Nephron (organoid): ENCODE measurements around the gene ILF2.
"Not testable (repeated sequence)": the region's sequence is repeated elsewhere in the genome, so short reads cannot be mapped to it uniquely, and the experiment has no call there.

Experiments
- H3K27ac Mint-ChIP-seq, 3 experiments: 2 replicates each; pipeline ENCODE4 v1.8.0; 2020; ENCODE audit warnings: mixed read lengths in 3 of 3, mild to moderate bottlenecking in 2 of 3, moderate library complexity in 1 of 3
- H3K27me3 Mint-ChIP-seq: 2 replicates; pipeline ENCODE4 v1.8.0; 2021; ENCODE audit warnings: low read depth, mild to moderate bottlenecking, moderate library complexity, mixed read lengths
- H3K36me3 Mint-ChIP-seq: 2 replicates; pipeline ENCODE4 v1.8.0; 2020; ENCODE audit warnings: low read depth, mixed read lengths
- H3K4me1 Mint-ChIP-seq: 2 replicates; pipeline ENCODE4 v1.8.0; 2020; ENCODE audit warnings: mixed read lengths
- H3K4me3 Mint-ChIP-seq, 3 experiments: 2 replicates each; pipeline ENCODE4 v1.8.0; 2020; ENCODE audit warnings: mild to moderate bottlenecking in 3 of 3, mixed read lengths in 3 of 3, moderate library complexity in 2 of 3
- H3K9me3 Mint-ChIP-seq: 2 replicates; pipeline ENCODE4 v1.8.0; 2020; ENCODE audit warnings: mixed read lengths
- TF ChIP-seq, protein P1 (sequence below), 3 experiments: fragments of 200-600 bp; sonication (generic); IDR thresholded peaks; one replicate each; pipeline ENCODE4 v1.5.0; 2021; ENCODE audit warnings: antibody characterized with exemption in 3 of 3; ENCODE audit not compliant: unreplicated experiment in 3 of 3

Gene ILF2

DNA sequence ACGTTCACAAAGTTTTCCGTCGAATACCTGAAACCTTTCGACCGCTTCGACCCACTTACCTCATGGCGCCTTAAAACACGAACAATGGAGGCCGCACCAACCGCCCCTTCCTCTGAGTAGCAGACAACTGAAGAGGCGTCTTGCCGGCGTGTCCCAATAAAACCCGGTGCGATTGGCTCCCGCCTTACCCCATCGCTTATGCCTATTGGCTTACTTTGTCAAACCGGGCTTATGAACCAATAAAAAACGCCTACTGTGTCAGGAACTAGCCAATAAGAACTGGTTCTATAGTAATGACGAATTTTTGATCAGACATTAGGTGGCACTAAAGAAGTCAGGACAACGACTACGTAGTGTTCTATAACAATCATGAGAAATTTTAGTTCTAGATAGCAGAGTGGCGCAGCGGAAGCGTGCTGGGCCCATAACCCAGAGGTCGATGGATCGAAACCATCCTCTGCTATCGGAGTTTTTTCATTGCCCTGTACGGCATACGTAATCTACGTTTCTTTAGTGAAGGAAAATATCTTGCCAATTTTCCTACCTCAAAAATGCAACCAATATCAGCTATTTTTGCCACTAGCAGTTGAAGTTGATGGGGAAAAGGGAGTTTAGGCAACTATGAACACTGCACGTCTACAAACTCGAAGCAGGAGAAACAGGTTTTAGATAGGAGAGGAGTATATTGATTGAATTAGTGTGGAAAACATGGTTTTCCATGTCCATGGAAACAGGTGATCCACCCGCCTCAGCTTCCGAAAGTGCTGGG is at the start of gene ILF2:
TSS of gene ILF2 (minus strand) at position 135 of the 769 bp plus-strand sequence. CDS start at position 64, 71 bp downstream.
- H3K36me3 Mint-ChIP-seq = peaks cover 39% of the 10 kb centered on the region
- H3K27ac Mint-ChIP-seq = peak within 1 kb of the TSS in 1 of 3 experiments; percentile 78
- peaks cover 22% of the 10 kb centered on the region for H3K4me1 Mint-ChIP-seq
- TF ChIP-seq, protein P1, sequence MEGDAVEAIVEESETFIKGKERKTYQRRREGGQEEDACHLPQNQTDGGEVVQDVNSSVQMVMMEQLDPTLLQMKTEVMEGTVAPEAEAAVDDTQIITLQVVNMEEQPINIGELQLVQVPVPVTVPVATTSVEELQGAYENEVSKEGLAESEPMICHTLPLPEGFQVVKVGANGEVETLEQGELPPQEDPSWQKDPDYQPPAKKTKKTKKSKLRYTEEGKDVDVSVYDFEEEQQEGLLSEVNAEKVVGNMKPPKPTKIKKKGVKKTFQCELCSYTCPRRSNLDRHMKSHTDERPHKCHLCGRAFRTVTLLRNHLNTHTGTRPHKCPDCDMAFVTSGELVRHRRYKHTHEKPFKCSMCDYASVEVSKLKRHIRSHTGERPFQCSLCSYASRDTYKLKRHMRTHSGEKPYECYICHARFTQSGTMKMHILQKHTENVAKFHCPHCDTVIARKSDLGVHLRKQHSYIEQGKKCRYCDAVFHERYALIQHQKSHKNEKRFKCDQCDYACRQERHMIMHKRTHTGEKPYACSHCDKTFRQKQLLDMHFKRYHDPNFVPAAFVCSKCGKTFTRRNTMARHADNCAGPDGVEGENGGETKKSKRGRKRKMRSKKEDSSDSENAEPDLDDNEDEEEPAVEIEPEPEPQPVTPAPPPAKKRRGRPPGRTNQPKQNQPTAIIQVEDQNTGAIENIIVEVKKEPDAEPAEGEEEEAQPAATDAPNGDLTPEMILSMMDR (IDR thresholded peaks at IDR 0.05; ENCODE audit: unreplicated experiment in 3 of 3) = peak in 2 of 3 experiments; percentile 27 to 43
- H3K4me3 Mint-ChIP-seq = no peak within 1 kb of the TSS
- H3K9me3 Mint-ChIP-seq = no peaks in the 10 kb centered on the region
- H3K27me3 Mint-ChIP-seq = no peaks in the 10 kb centered on the region

DNA sequence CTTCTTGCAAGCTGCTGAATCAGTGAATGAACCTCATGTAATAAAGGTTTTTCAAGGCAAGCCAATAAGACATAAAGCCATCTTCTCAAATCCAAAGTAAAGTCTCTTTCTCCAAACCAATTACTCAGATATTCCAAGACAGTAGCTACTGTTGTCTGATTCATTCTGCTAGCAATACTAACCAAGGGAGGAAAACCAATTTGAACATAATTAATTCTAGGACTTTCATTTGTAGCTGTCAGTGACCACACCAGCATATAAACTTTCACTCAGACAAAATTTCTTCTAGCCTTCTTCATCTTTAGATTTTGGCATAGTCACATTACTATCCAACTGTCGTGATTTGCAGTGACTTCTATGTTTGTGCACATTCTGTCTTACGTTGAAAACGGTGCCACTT is 46.5 kb upstream of the ILF2 start:
- no peaks in the 10 kb centered on the region for H3K9me3 Mint-ChIP-seq

GRCh38 chr1:153716211-153716610 is 45.4 kb upstream of the ILF2 start:
- H3K27ac Mint-ChIP-seq, H3K4me3 Mint-ChIP-seq, H3K9me3 Mint-ChIP-seq, H3K4me1 Mint-ChIP-seq, H3K36me3 Mint-ChIP-seq, H3K27me3 Mint-ChIP-seq: not testable (repeated sequence)

More for the DNA sequence above, 46.5 kb upstream of the ILF2 start:
- H3K27me3 Mint-ChIP-seq = peaks cover 3% of the 10 kb centered on the region
- TF ChIP-seq, protein P1 (IDR thresholded peaks at IDR 0.05; ENCODE audit: unreplicated experiment in 3 of 3) = no peak
- no peaks in the 10 kb centered on the region for H3K36me3 Mint-ChIP-seq
- H3K27ac Mint-ChIP-seq = no peak overlapping the region
- H3K4me1 Mint-ChIP-seq = no peaks in the 10 kb centered on the region
- H3K4me3 Mint-ChIP-seq = no peak overlapping the region

DNA sequence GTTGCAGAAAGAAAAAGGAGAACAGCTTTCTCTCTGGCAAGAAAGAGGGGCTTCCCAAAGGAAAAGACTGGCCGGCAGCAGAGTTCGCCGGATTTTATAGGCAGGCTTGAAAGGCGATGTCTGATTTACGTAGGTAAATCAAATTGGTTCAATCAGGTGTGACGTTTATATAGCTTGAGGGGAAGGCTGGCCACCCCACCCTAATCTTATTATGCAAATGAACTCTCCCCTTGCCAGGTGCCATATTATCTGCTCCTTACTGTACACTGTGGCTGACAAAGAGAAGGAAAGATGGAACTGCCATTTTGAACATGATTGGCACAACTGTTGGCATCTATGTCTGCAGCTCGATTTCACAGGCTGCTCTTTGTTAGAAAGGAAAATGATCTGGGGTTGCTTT is 40.2 kb upstream of the ILF2 start:
- H3K27me3 Mint-ChIP-seq = no peaks in the 10 kb centered on the region
- no peak overlapping the region for H3K4me3 Mint-ChIP-seq
- TF ChIP-seq, protein P1 (IDR thresholded peaks at IDR 0.05; ENCODE audit: unreplicated experiment in 3 of 3) = no peak
- no peaks in the 10 kb centered on the region for H3K4me1 Mint-ChIP-seq
- no peaks in the 10 kb centered on the region for H3K36me3 Mint-ChIP-seq
- no peak overlapping the region for H3K27ac Mint-ChIP-seq
- H3K9me3 Mint-ChIP-seq = no peaks in the 10 kb centered on the region

- Mint-ChIP-seq H3K4me1 (no peaks in the 10 kb centered on the region), H3K27me3 (no peaks in the 10 kb centered on the region), H3K27ac (no peak overlapping the region), H3K36me3 (no peaks in the 10 kb centered on the region), H3K9me3 (no peaks in the 10 kb centered on the region), H3K4me3 (no peak overlapping the region)
- TF ChIP-seq, protein P1 (IDR thresholded peaks at IDR 0.05; ENCODE audit: unreplicated experiment in 3 of 3) = no peak
Measured at GRCh38 chr1:153705484-153705883, 34.7 kb upstream of the ILF2 start.

DNA sequence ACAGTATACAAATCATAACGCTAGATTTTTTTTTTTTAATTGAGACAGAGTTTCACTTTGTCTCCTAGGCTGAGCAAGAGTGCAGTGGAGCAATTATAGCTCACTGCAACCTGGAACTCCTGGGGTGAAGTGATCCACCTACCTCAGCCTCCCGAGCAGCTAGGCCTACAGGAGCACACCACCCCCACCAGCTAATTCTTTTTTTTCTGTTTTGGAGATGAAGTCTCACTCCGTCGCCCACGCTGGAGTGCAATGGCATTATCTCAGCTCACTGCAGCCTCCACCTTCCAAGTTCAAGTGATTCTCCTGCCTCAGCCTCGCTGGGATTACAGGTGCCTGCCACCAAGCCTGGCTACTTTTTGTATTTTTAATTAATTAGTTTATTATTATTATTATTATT is 29.0 kb upstream of the ILF2 start:
- H3K4me1 Mint-ChIP-seq = peaks cover 24% of the 10 kb centered on the region
- H3K27ac Mint-ChIP-seq = peak overlapping the region in 2 of 3 experiments; percentile 99 to 100
- no peaks in the 10 kb centered on the region for H3K27me3 Mint-ChIP-seq
- no peaks in the 10 kb centered on the region for H3K9me3 Mint-ChIP-seq
- H3K36me3 Mint-ChIP-seq = no peaks in the 10 kb centered on the region
- TF ChIP-seq, protein P1 (IDR thresholded peaks at IDR 0.05; ENCODE audit: unreplicated experiment in 3 of 3) = no peak
- no peak overlapping the region for H3K4me3 Mint-ChIP-seq
